ENCODE results near the gene TFAP2E. TPM values are rescaled to one million over a fixed set of nuclear protein-coding genes. Genes with fewer than 3 reads are reported as not detected.

TFAP2E gene
- total and polyA plus RNA-seq, 8 donors, result 0.37 to 44.3 (median 1.8) TPM; not detected in 3

GRCh38 chr1:35536556-35537162, 36.5 kb upstream of the TFAP2E start:
- DNase-seq, result no peak
- intact Hi-C loops (cut with DNase I; ENCODE audit: low total_unique reads), result no loop called here
- Histone ChIP-seq H3K9me3 (no peaks in the 10 kb centered on the region), H3K27me3 (no peaks in the 10 kb centered on the region), H3K27ac (no peak overlapping the region), H3K36me3 (peaks cover 0 to 6% (median 0%) of the 10 kb centered on the region in 4 donors), H3K4me3 (no peak overlapping the region), H3K4me1 (peaks cover 29 to 72% (median 45%) of the 10 kb centered on the region in 4 donors)
- TF ChIP-seq POLR2A (IDR thresholded peaks at IDR 0.05) (no peak), EP300 (IDR thresholded peaks at IDR 0.05) (no peak), POLR2AphosphoS5 (IDR thresholded peaks at IDR 0.05) (no peak)
- TF ChIP-seq, protein P1, sequence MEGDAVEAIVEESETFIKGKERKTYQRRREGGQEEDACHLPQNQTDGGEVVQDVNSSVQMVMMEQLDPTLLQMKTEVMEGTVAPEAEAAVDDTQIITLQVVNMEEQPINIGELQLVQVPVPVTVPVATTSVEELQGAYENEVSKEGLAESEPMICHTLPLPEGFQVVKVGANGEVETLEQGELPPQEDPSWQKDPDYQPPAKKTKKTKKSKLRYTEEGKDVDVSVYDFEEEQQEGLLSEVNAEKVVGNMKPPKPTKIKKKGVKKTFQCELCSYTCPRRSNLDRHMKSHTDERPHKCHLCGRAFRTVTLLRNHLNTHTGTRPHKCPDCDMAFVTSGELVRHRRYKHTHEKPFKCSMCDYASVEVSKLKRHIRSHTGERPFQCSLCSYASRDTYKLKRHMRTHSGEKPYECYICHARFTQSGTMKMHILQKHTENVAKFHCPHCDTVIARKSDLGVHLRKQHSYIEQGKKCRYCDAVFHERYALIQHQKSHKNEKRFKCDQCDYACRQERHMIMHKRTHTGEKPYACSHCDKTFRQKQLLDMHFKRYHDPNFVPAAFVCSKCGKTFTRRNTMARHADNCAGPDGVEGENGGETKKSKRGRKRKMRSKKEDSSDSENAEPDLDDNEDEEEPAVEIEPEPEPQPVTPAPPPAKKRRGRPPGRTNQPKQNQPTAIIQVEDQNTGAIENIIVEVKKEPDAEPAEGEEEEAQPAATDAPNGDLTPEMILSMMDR (IDR thresholded peaks at IDR 0.05), result no peak
- WGBS, 5 donors, result 80 to 98% (median 93%) methylated on average over 2 of the region's 2 CpGs

- Histone ChIP-seq H3K9me3 (no peaks in the 10 kb centered on the region), H3K4me1 (peaks cover 29 to 76% (median 49%) of the 10 kb centered on the region in 4 donors), H3K27me3 (no peaks in the 10 kb centered on the region), H3K36me3 (no peaks in the 10 kb centered on the region), H3K4me3 (no peak overlapping the region), H3K27ac (peak overlapping the region in 2 of 5 donors; percentile 4)
- TF ChIP-seq EP300 (IDR thresholded peaks at IDR 0.05) (no peak), POLR2A (IDR thresholded peaks at IDR 0.05) (no peak), POLR2AphosphoS5 (IDR thresholded peaks at IDR 0.05) (no peak)
- TF ChIP-seq, protein P1 (IDR thresholded peaks at IDR 0.05), result no peak
- 85 to 97% (median 95%) methylated on average over 1 of the region's 1 CpG for WGBS, 5 donors
- DNase-seq, result no peak
- intact Hi-C loops (cut with DNase I; ENCODE audit: low total_unique reads), result no loop called here
These were observed 35.3 kb upstream of the TFAP2E start for GRCh38 chr1:35537806-35538205.

- Histone ChIP-seq H3K4me1 (peaks cover 23 to 68% (median 42%) of the 10 kb centered on the region in 4 donors), H3K9me3 (no peaks in the 10 kb centered on the region), H3K36me3 (peaks cover 0 to 4% (median 0%) of the 10 kb centered on the region in 4 donors), H3K4me3 (no peak overlapping the region), H3K27ac (peak overlapping the region; percentile 1 to 69 (median 52)), H3K27me3 (no peaks in the 10 kb centered on the region)
- TF ChIP-seq, protein P1 (IDR thresholded peaks at IDR 0.05), result no peak
- TF ChIP-seq POLR2AphosphoS5 (IDR thresholded peaks at IDR 0.05), result no peak
- no peak for TF ChIP-seq EP300 (IDR thresholded peaks at IDR 0.05)
- TF ChIP-seq POLR2A (IDR thresholded peaks at IDR 0.05), result no peak
- 55 to 73% (median 62%) methylated on average over 6 of the region's 6 CpGs for WGBS, 5 donors
- intact Hi-C loops (cut with DNase I; ENCODE audit: low total_unique reads), result no loop called here
- peak in 1 of 2 donors; percentile 45 for DNase-seq
These were observed 33.9 kb upstream of the TFAP2E start for GRCh38 chr1:35539073-35539823.

- 13 to 33% (median 14%) methylated on average over 1 of the region's 1 CpG for WGBS, 5 donors
These were observed 33.3 kb upstream of the TFAP2E start for GRCh38 chr1:35539824-35540261.

More at GRCh38 chr1:35539824-35540261, 33.3 kb upstream of the TFAP2E start:
- peaks cover 0 to 6% (median 2%) of the 10 kb centered on the region in 4 donors for H3K36me3 ChIP-seq
- peak in 1 of 2 donors; percentile 19 for DNase-seq
- no peak overlapping the region for H3K4me3 ChIP-seq
- no peaks in the 10 kb centered on the region for H3K9me3 ChIP-seq
- intact Hi-C loops (cut with DNase I; ENCODE audit: low total_unique reads), result no loop called here
- H3K4me1 ChIP-seq, result peaks cover 22 to 67% (median 43%) of the 10 kb centered on the region in 4 donors
- no peaks in the 10 kb centered on the region for H3K27me3 ChIP-seq
- TF ChIP-seq POLR2A (IDR thresholded peaks at IDR 0.05), result no peak
- peak overlapping the region in 3 of 5 donors; percentile 52 to 69 (median 64) for H3K27ac ChIP-seq

Data from stomach (tissue), 9 donors.